HEK293T (cell line): ENCODE results near the gene LRIT2.
"Not testable (repeated sequence)": the region's sequence is repeated elsewhere in the genome, so short reads cannot be mapped to it uniquely, and the experiment has no call there.

ENCODE experiments used
- CTCF ChIA-PET: fragments of 350-600 bp; formaldehyde crosslinking; extraction: SDS; loops from one replicate; lab custom pipeline; 2021; ENCODE audit warnings: antibody characterized with exemption, inconsistent platforms; lab: Yijun Ruan, JAX
- POLR2A ChIA-PET: fragments of 350-600 bp; formaldehyde crosslinking; extraction: SDS; loops from one replicate; lab custom pipeline; 2020; ENCODE audit warnings: antibody characterized with exemption, inconsistent platforms; lab: Yijun Ruan, JAX
- DNase-seq: peaks from one replicate; pipeline ENCODE4 v3.0.0; 2012; ENCODE audit warnings: mixed read lengths; ENCODE audit errors: extremely low spot score
- BHLHE40 ChIP-seq: fragments of 450-650 bp; IDR thresholded peaks from 2 replicates; pipeline ENCODE4 v1.6.1; 2016; ENCODE audit warnings: mild to moderate bottlenecking, moderate library complexity, borderline replicate concordance
- CTBP1 ChIP-seq: fragments of 450-650 bp; IDR thresholded peaks from 2 replicates; pipeline ENCODE4 v1.6.1; 2016; ENCODE audit warnings: borderline replicate concordance
- ELF4 ChIP-seq: fragments of 450-650 bp; IDR thresholded peaks from 2 replicates; pipeline ENCODE4 v1.6.1; 2017; ENCODE audit warnings: antibody characterized with exemption
- FOXA1 ChIP-seq: fragments of 450-650 bp; IDR thresholded peaks from 2 replicates; pipeline ENCODE4 v1.6.1; 2016; ENCODE audit warnings: mild to moderate bottlenecking
- FOXK2 ChIP-seq: fragments of 450-650 bp; IDR thresholded peaks from 2 replicates; pipeline ENCODE4 v1.6.1; 2016; ENCODE audit warnings: mild to moderate bottlenecking
- FOXM1 ChIP-seq: fragments of 450-650 bp; IDR thresholded peaks from 2 replicates; pipeline ENCODE4 v1.6.1; 2017; ENCODE audit warnings: mild to moderate bottlenecking, borderline replicate concordance
- HDGF ChIP-seq: fragments of 450-650 bp; IDR thresholded peaks from 2 replicates; pipeline ENCODE4 v1.6.1; 2017; ENCODE audit warnings: antibody characterized with exemption, borderline replicate concordance
- L3MBTL2 ChIP-seq: fragments of 450-650 bp; conservative IDR thresholded peaks from 2 replicates; pipeline ENCODE4 v1.6.1; 2016; ENCODE audit warnings: mild to moderate bottlenecking
- LEF1 ChIP-seq: fragments of 450-650 bp; IDR thresholded peaks from 2 replicates; pipeline ENCODE4 v1.6.1; 2017; ENCODE audit warnings: mild to moderate bottlenecking, borderline replicate concordance
- NFRKB ChIP-seq: fragments of 450-650 bp; IDR thresholded peaks from 2 replicates; pipeline ENCODE4 v1.6.1; 2016; ENCODE audit warnings: mild to moderate bottlenecking, moderate library complexity
- SP1 ChIP-seq: fragments of 450-650 bp; IDR thresholded peaks from 2 replicates; pipeline ENCODE4 v1.6.1; 2017
- SUZ12 ChIP-seq: fragments of 450-650 bp; IDR thresholded peaks from 2 replicates; pipeline ENCODE4 v1.6.1; 2016; ENCODE audit warnings: mild to moderate bottlenecking
- TARDBP ChIP-seq: fragments of 450-650 bp; IDR thresholded peaks from 2 replicates; pipeline ENCODE4 v1.6.1; 2016
- ZNF384 ChIP-seq: fragments of 450-650 bp; IDR thresholded peaks from 2 replicates; pipeline ENCODE4 v1.6.1; 2016
- TF ChIP-seq, protein P1 (sequence below): fragments of 450-650 bp; IDR thresholded peaks from 2 replicates; pipeline ENCODE4 v1.6.1; 2016

Gene LRIT2

DNA sequence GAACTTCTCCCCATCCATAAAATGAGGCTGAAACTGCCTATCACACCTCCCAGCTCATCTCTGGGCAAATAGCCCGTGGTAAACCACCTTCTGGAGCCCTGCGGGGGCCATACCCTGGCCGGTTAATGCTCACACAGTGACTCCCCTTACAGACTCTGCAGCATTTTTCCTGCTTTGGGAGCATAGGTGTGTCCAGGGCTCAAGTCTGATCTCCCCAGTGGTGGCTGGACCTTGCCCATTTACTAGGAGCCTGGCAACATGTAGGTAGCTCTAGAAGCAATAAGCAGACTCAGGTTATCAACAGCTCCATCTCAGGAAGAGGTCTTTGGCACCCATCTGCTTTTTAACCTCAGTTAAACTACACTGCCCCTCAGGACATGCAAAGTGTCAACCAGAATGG lies 36.5 kb downstream of the LRIT2 start:
- POLR2A ChIA-PET: no interaction called here
- TF ChIP-seq HDGF (no peak), FOXA1 (no peak), BHLHE40 (no peak), SP1 (no peak), SUZ12 (no peak), CTBP1 (no peak), L3MBTL2 (no peak), NFRKB (no peak)
- no peak for DNase-seq
- CTCF ChIA-PET: interaction anchor here (0.6 kb wide), 1 partner anchor 1079 kb away, joined by 3 read pairs; no protein-coding TSS in a partner anchor

DNA sequence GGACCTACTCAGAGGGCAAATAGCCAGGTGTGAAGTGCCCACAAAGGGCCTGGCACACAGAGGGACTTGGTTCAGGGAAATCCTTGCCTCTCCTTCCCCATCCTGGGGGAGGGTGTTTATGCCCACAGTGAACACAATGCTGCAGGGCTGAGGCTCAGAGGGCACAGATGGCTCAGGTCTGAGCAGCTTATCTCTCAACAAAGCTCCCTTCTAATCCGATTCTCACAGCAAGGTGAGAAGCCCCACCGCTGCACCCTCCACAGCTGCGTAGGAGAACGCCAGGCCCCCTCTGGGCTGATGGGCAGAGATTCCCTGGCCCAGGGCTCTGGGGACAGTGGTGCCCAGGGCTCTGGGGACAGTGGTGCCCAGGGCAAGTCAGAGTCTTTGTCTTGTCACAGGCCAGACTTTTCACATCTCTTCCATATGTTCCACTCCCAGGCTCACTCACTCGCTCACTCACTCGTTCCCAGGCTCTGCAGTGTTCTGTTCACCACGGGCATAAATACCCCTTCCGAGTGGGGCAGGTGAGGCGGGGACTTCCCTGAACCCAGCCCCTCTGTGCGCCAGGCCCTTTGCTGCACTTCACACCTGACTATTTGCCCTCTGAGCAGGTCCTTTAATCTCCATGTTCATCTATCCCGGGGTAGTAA lies 39.7 kb downstream of the LRIT2 start:
- no peak for TF ChIP-seq FOXM1
- TF ChIP-seq SP1: no peak
- TF ChIP-seq ZNF384: no peak
- DNase-seq: no peak
- CTCF ChIA-PET: no interaction called here
- POLR2A ChIA-PET: no interaction called here

DNA sequence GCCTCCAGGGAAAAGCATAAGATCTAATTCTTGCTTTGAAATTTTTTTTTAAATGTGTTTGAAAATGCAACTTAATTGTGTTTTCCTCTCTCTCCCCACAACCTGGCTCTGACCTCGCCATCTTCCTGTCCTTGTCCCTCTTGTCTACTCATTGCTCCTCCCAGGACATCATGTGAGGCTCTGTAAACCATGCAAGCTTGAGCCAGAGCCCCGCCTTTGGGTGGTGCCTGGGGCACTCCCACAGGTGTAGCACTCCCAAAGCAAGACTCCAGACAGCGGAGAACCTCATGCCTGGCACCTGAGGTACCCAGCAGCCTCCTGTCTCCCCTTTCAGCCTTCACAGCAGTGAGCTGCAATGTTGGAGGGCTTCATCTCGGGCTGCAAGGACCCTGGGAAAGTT lies 40.8 kb downstream of the LRIT2 start:
- no peak for DNase-seq
- TF ChIP-seq TARDBP: no peak
- no peak for TF ChIP-seq FOXK2
- TF ChIP-seq FOXM1: no peak
- TF ChIP-seq SP1: no peak
- TF ChIP-seq, protein P1, sequence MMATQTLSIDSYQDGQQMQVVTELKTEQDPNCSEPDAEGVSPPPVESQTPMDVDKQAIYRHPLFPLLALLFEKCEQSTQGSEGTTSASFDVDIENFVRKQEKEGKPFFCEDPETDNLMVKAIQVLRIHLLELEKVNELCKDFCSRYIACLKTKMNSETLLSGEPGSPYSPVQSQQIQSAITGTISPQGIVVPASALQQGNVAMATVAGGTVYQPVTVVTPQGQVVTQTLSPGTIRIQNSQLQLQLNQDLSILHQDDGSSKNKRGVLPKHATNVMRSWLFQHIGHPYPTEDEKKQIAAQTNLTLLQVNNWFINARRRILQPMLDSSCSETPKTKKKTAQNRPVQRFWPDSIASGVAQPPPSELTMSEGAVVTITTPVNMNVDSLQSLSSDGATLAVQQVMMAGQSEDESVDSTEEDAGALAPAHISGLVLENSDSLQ: no peak
- no peak for TF ChIP-seq LEF1
- POLR2A ChIA-PET: no interaction called here
- CTCF ChIA-PET: no interaction called here

DNA sequence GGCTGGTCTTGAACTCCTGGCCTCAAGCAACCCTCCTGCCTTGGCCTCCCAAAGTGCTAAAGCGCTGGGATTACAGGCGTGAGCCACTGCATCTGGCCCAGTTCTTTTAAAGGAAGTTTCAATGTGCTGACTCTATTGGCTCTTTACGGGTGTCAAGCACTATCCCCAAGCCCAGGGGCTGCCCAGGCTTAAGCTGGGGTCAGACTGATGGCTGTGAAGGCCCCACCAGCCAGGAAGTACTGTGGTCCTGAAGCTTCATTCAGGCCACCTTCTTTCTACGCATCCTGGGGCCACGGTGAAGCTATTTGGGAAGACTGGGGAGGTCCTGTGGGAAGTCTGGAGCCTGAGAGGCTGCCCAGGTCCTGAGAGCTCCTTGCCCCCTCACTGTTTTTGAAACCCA lies 43.7 kb downstream of the LRIT2 start:
- ChIA-PET POLR2A (no interaction called here), CTCF (no interaction called here)
- TF ChIP-seq ZNF384 (no peak), HDGF (no peak), FOXA1 (no peak), FOXK2 (no peak), FOXM1 (no peak), ELF4 (no peak), SUZ12 (no peak), NFRKB (no peak), SP1 (no peak), CTBP1 (no peak)
- TF ChIP-seq, protein P1: no peak
- no peak for DNase-seq

DNA sequence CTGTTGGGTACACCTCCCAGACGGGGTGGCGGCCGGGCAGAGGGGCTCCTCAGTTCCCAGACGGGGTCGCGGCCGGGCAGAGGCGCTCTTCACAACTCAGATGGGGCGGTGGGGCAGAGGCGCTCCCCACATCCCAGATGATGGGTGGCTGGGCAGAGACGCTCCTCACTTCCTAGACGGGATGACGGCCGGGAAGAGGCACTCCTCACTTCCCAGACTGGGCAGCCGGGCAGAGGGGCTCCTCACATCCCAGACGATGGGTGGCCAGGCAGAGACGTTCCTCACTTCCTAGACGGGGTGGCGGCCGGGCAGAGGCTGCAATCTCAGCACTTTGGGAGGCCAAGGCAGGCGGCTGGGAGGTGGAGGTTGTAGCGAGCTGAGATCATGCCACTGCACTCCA lies 45.0 kb downstream of the LRIT2 start:
- POLR2A ChIA-PET, CTCF ChIA-PET, DNase-seq: not testable (repeated sequence)

DNA sequence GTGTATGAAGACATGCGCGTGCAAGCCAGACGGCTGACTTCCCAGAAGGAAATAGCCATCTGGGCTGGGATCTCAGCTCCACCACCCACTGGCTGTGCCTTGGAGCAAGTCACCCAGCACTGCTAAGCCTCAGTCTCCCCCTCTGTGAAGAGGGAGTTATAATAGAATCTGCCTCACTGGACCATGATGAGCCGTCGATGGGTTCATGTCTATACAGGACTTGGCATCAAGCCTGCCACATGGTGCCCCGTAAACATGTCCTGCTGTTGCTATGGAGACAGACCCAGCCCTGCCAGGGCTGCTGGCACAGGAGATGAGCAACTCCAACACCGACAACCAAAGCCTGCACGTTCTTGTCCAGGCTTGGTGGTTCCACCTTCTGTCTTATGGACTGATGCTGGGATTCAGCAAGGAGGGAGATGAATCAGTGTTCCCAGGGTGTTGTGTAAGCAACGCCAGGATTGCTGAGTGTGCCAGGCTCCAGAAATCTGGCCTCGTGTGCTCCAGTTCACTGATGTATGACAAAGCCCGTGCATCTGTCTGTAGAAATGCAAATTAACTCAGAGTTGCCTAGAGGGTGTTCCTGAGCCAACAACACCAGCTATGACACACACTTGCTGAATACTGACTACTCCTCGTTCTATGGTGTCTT lies 46.2 kb downstream of the LRIT2 start:
- DNase-seq: no peak
- CTCF ChIA-PET: no interaction called here
- TF ChIP-seq HDGF (no peak), NFRKB (no peak), CTBP1 (no peak), FOXA1 (no peak), FOXK2 (no peak), L3MBTL2 (no peak)

DNA sequence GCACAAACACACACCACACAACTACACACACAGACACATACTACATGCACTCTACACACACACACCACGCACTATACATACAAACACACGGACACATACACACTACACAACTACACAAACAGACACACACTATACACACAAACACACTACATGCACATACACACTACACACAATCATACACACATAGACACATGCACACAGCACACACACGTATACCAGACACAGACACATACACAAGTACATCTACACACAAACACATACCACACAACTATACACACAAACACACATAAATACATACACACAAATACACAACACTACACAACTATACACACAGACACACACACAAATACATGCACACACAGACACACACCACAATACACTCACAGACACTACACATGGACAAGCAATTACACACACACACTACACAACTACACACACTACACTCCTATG lies 47.2 kb downstream of the LRIT2 start:
- CTCF ChIA-PET: interaction anchor here (0.5 kb wide), 1 partner anchor 22 kb away, joined by 3 read pairs; no protein-coding TSS in a partner anchor
- POLR2A ChIA-PET: no interaction called here
- DNase-seq: no peak
- TF ChIP-seq TARDBP (peak; percentile 35; the same call in 1 of the 2 replicates), NFRKB (no peak)

More for the DNA sequence above, 46.2 kb downstream of the LRIT2 start:
- POLR2A ChIA-PET: no interaction called here

DNA sequence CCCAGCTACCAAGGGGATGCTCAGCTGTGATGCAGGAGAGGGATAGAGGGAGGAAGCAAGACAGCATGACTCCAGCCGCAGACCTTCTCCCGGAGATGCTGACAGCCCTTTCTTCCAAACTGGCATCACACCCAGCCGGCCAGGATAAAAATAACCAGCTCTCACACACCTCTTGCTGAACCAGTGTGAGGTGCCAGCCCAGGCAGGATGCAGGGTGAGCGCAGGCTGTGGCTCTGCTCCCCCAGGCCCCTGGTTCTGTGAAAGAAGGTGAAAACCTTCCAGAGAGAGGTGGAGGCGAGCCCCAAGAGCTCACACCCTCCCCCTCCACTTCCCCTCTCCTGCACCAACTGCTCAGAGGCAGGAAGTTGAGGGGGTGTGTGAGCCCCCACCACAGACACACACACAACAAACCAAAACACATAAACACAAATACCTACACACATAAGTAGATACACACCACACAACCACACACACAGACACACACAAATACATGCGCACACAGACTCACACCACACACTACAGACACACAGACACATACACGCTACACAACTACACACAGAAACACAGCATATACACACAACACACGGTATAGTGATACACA lies 47.7 kb downstream of the LRIT2 start:
- ChIA-PET CTCF (interaction anchor here (0.5 kb wide), 1 partner anchor 22 kb away, joined by 3 read pairs; no protein-coding TSS in a partner anchor), POLR2A (no interaction called here)
- no peak for DNase-seq
- TF ChIP-seq, protein P1: no peak
- no peak for TF ChIP-seq TARDBP
